Ramos (cell line): ENCODE data around the gene P2RY13.

ENCODE experiments used
- in situ Hi-C: fragments of 300-500 bp; cut with MboI; formaldehyde crosslinking; loops from one replicate; pipeline ENCODE4 v1.14.3; 2022; ENCODE audit warnings: low sequenced_read_pairs; ENCODE audit not compliant: unreplicated experiment

Gene P2RY13

GRCh38 chr3:151299006-151299405, 30.3 kb downstream of the P2RY13 start:
- in situ Hi-C loops = no loop called here

DNA sequence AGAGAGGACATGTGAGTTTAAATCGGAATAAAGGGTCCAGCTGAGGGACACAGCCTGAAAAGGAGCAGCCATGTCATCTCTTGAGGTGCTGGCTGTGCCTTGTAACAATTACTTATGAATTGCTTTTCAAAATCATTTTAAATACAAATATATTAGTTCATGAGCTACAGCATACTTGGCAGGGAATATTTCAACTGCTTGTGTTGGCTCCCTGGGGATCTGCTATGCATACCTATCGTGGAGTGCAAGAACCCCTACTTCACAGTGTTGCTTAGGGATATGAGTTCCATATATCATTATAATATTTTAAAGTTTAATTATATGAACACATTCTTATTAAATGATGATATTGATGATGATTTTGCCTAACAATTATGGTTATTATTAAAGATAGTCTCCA, 31.9 kb downstream of the P2RY13 start:
- in situ Hi-C loops = no loop called here

DNA sequence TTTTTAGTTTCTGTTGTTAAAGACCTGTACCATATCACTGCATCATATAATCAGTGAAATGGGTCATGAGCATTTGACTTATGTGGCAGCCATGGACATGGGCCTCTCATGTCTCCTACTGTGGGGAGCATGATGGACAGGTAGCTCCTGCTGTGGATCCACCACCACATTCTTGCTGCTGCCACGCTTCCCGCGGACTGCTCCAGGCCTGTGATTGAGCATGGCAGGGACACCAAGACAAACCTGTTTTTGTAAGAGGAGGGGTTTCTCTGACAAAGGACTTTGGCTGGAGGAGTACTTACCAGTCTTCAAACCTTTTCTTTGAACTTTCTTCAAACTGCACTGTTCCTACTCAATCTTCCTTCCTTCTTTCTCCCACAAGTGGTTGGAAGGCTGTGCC, 33.1 kb downstream of the P2RY13 start:
- in situ Hi-C loops = no loop called here

DNA sequence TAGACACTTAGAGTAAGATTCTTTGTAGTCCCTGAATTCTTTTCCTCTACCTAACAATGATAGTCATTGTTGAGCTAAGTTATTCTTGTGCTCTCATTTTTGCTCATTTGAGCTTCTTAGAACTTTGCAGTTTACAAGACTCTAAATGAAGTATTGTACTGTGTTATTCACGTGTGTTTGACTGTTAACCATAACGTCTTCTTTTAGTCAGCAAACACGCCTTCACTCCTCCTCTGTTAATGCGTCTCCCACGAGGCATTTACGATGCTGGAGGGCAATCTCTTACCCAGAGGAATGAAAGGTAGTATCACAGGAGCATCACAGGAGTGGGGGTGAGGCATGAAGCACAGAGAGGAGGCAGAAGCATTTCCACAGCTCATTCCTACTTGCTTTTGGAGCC, 36.2 kb downstream of the P2RY13 start:
- in situ Hi-C loops = no loop called here

DNA sequence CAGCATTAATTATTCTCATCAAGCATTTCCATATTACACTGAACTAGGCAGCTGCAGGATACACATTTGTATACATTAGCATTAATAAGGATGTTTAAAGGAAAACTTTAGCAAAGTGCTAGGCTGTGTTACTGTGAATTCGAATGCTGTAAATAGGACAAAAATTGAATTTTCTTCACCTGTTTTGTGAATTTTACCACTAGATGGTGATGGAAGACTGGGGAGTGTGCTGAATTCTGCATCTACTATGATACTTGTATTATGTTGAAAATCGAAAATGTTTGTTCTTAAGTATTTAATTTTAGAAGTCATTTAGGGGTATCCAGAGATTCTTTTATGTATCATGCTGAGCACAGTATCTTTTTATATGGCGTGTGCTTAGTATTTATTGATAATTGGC, 38.7 kb downstream of the P2RY13 start:
- in situ Hi-C loops = no loop called here

DNA sequence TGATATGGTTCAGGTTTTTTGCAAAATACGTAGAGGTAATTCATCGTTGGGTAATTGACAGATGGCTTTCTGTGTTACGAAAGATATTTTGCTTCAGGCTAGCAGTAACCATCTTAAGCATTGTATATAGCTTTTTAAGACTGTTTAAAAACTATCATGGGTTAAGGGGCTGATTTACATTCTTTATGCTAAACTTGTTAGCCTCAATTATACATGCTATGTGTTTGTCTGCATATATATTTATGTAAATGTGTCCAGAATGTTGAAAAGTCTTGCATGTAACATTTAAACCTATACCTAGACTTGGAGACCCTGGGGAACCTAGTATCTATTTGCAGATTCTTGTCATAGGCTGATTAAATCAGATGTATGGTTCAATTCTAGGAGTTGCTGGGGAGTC, 39.9 kb downstream of the P2RY13 start:
- in situ Hi-C loops = loop anchor here (5.0 to 10.0 kb wide), 2 partner anchors 62 to 125 kb away; no protein-coding TSS in a partner anchor

GRCh38 chr3:151285940-151286339, 43.4 kb downstream of the P2RY13 start:
- in situ Hi-C loops = loop anchor here (5.0 to 10.0 kb wide), 2 partner anchors 59 to 121 kb away; no protein-coding TSS in a partner anchor

- in situ Hi-C loops = loop anchor here (10.0 kb wide), 1 partner anchor 119 kb away; no protein-coding TSS in a partner anchor
Observed at GRCh38 chr3:151283907-151284461, 45.4 kb downstream of the P2RY13 start.

DNA sequence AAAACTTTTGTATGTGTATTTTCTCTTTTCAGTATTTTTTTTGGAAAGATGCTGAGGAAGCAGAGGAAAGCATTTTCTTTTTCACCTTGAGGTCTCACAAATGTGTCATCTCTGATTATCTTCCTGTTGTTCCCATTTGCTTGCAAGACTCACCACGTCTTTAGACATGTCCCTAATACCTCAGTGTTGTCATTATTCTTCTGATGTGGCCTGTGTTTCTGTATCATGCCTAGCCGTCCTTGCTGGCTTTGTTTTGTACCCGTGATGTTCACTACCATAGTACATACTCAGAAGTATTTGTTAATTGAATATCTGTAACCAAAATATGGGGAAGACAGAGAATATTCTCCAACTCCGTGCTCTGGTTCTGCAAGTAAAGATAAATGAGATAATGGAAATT, 46.0 kb downstream of the P2RY13 start:
- in situ Hi-C loops = loop anchor here (10.0 kb wide), 1 partner anchor 119 kb away; no protein-coding TSS in a partner anchor

DNA sequence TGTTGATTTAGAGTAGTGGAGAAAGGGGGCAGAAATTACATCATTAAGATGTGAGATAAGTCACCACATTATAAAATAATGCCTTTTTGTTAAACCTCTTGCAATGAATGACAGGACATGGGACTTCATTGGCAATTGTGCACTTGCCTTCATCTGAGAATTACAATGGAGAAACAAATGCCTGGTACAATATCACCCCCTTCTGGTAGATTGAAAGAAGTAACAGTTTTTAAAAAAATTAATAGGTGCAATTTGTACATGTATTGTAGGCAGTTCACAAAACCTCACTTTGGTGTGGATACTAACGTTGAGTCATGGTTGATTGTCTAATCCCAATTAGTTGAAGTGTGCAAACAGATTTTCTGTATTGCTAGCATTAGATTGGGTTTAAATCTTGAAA, 46.4 kb downstream of the P2RY13 start:
- in situ Hi-C loops = loop anchor here (10.0 kb wide), 1 partner anchor 118 kb away; no protein-coding TSS in a partner anchor

- in situ Hi-C loops = loop anchor here (10.0 kb wide), 1 partner anchor 117 kb away; no protein-coding TSS in a partner anchor
Observed at GRCh38 chr3:151281671-151282324, 47.6 kb downstream of the P2RY13 start.

GRCh38 chr3:151278230-151278629, 51.1 kb downstream of the P2RY13 start, which contains the start of gene P2RY14:
Gene P2RY14 (minus strand): TSS chr3:151278542. CDS start chr3:151214316, 64,226 bp downstream.
- in situ Hi-C loops = no loop called here

DNA sequence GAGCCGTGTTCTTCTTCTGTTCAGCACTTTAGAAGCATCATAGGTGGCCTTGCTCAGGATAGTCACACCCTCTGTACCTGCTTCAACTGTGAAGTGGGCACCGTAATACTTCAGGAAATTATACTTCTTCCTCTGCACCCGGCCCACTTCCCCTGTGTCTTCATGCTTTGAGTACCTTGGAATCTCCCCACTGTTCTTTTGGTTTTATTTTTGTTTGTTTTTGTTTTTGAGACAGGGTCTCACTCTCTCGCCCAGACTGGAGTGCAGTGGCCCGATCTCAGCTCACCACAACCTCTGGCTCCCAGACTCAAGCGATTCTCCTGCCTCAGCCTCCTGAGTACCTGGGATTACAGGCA, 52.7 kb downstream of the P2RY13 start:
- in situ Hi-C loops = no loop called here
